Dedifferentiated amniotic fluid mesenchymal stem cell (primary cell): Measurements from ENCODE around the gene RAB23.

ENCODE experiments used
- DNase-seq: peaks from one replicate; pipeline ENCODE4 v3.0.0-alpha.2; 2016; ENCODE audit errors: extremely low spot score

RAB23 gene

DNA sequence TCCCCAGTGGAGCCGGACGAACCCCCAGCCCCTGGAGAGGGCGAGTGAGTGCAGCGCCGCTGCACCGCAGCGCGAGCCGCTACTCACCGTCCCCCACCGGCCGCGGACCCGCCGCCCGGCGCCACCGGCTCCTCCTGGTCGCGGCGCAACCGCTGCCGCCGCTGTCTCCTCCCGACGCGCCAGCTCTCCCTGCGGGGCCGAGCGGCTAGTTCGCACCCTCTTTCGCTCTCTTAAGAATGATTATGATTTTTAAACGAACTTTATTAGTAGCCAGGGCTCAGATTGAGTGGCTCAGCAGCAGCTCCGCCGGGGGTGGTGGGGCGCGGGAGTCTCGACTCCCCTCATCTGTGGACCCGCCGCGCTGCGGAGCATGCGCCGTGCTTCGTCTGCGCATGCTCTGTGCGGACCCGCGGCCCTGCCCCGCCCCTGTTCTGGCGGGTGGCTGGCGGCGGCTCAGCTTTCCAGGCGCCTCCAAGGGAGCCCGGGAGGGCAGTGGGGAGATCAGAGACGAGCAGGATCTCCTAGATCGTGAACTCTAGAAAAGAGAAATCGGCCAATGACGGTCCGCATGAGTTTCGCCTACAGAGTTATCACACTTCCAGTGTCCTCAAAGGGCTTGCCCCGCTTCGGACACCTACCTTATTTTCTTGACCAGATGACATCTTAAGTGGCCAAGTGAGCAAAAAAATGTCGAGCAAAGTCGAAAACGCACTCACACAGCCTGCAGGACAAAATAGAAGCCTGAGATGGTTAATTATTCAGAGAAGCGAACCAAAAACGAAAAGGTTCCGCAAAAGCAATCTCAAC, at the start of gene RAB23:
Gene RAB23 (minus strand): TSS at position 372 of the 807 bp plus-strand sequence. CDS start 11,927 bp downstream, outside the sequence.
- peak; percentile 72 for DNase-seq

DNA sequence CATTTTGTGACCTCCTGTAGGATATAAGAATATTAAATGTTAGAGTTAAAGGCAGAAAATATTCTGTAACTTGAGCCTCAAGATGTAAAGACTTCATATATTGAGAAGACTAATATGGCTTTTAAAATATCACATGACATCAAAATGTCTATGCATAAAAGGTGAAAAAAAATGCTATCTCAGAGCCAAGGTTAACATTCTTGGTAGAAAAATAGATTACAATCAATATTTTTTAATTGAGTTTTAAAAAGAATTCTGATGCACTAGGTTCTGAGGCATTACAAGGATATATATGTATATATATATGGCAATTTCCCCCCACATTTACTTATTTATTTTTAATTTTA, 46.2 kb upstream of the RAB23 start:
- DNase-seq, result no peak

DNA sequence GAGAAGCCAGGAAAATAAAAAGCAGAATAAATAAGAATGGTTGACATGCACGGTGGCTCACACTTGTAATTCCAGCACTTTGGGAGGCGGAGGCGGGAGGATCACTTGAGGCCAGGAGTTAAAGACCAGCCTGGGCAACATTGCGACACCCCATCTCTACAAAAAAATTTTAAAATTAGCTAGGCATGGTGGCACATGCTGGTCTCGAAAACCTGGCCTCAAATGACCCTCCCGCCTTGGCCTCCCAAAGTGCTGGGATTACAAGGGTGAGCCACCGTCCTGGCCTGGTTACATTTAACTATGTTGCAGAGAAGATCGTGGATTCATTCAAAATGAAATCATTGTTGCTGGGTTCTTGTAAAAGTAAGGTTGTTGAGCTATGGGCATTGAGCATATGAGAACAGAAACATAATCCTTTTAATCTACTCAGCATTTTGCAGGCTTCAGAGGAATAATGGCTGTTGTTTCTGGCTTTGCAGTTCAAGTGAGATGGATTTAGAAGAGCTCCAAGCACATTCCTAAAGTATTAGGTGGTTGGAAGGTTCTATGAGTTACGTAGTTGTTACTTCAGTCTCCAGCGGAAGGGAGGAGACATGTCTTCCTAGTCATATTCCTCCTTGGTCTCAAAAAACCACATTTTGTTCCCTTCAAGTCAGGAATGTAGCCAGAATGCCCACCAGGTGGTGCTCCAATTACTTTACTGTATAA, 45.6 kb upstream of the RAB23 start:
- peak; percentile 99 for DNase-seq

DNA sequence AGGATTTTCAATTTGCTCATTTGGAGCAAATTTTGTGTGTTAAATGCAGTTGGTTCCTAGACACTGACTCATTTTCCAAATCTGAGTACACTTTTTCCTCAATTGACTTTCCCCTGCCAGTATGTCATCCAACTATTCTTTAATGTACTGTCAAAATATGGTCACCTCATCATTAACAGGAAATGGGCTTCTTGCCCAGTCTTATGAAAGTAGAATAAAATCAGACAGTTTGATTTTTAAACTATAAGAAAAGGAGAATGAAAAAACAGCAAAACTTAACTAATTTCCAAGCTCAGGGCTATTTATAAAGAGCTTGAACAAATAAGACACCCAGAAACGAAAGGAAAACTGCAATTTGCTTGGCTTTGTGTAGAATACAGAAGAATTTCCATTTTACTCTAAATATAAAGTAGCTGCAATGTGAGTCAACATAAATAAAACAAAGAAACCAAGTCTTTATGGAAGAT, 43.7 kb upstream of the RAB23 start:
- DNase-seq, result peak; percentile 64

DNA sequence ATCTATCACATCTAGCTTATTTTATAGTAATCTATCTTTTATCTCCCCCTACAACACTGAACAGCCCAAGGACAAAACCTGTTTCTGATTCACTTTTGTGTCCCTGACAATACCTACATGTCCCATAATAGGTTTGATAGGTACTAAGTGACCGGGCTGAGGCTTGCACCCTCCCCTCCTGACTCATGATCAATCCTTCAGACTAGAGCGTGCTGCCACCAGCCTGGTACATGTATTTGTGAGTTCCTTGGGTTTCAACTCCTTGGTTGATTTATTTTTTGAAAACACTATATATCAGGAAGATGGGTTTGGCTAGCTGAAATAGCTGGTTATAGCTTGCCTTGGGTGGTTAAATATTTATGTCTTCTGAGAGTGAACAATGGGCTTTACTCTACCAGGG, 41.6 kb upstream of the RAB23 start:
- no peak for DNase-seq

DNA sequence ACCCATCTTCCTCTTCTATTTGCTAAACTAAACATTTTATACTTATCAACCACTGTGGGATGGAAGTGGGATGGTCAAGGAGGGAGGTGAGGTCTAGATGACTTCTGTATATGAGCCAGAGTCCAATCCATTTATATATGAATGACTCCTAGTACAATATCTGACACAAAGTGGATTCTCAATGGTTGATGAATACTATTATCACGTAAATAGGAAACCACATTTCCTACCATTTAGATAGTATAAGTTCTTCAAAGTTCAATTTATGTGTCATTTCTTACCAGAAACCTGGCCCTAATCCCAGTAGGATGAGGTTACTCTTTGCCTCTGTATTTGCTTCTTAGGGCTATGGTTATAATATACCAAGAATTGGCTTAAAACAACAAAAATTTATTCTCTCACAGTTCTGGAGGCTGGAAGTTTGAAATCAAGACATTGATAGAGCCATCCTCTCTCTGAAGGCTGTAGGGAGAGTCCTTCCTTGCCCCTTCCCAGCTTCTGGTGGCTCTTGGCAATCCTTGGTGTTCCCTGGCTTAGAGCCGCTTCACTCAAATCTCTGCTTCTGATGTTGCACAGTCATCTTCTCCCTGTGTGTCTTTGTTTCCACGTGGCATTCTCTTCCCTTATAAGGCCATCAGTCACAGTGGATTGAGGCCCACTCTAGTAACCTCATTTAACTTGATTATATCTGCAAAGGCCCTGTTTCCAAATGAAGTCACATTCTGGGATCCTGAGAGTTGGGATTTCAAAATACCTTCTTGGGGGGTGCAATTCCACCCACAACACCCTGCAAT, 41.0 kb upstream of the RAB23 start:
- peak; percentile 71 for DNase-seq

DNA sequence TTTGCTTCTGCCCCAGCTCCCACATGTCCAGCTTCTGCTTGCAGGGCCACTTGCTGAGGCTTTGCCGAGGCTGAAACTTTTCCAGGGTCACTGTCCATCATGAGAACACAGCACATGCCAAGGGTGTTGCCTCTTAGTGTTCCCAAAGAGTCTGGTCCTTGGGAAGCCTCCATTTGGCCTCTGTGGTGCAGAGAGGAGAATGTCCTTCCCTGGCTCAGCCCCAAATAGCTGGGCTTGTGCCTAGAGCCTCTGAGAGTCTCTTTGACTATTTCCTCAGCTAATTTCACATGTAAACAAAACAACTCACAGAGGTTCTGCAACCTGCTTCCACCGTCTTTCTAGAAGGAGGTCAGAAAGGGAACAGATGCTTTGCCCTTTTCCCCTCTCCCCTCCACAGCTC, 40.4 kb upstream of the RAB23 start:
- DNase-seq, result no peak

DNA sequence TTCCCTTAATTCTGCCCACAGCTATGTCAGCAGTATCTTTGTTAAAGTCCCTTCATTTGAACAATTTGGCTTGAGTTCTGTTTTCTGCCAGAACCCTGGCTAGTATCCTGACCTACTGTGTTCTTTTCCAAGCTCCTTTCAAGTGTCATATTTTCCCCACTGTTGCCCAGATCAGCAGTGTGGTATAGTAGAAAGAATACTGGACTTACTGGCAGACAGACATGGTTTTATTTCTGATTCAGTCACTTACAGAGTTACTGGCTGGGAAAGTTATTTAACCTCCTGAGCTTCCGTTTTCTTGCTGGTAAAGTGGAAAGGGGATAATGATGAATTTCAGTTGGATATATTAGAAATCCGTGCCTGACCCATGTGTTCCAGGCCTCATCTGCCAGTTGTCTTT, 39.8 kb upstream of the RAB23 start:
- DNase-seq, result no peak

DNA sequence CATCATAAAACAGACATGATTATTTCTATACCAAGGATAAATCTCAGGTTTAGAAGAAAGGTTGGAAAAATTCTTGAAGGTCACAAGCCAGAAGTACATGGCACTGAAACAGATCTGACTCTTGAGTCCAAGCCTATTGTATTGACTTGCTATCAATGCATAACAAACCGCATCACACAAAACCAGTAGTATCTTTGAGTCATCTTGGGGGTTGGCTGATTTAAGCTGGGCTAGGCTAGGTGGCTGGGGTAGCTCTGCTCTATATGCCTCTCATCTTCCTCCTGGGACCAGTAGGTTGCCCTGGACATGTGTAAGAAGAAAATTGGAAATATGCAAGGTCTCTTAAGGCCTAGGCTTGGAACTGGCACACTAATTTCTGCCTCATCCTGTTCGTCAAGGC, 37.0 kb upstream of the RAB23 start:
- DNase-seq, result no peak

DNA sequence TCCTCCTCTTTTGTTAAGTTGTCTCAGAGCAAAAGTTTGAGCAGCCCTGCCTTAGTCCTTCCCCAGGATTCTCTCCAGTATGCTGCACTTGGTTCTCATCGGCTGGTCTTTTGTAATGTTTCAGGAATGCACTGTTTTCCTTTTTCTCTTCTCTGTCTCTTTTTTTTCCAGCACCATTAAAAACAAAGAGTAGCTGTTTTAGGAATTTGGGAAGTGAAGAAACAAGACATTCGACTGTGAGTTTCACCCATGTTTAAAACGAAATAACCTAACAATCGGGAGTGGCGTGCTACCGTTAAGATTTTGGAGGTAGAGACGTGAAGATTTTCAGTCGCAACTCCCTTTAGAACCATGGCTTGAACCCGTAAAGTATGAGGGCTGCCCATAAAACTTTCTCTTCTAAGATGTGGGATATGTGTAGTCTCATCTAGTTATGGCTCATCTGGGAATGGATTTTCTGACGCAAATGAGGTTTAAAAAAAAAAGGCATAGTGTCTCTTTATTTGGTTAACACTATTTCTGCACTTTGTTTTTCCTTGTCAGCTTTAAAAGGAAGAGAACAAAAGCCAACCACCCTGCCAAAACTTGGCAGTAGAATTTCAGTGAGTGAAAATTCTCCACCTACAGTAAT, 35.9 kb upstream of the RAB23 start:
- peak; percentile 69 for DNase-seq

DNA sequence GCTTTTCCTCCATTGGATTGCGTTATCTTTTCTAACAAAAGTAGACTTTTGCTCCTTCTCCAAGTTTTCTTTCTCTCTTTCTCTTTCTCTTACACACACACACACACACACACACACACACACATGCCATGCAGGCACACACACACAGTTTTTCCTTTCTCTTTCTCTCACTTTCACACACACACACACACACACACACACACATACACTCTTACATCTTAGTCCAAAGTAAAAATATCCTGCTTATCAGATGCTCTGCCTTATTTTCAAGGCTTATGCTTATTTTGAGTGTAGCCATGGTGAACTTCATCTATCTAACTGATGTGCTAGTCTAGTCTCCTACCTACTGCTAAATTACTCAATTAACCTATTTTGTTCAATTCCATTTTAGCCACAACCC, 34.4 kb upstream of the RAB23 start:
- DNase-seq, result no peak

DNA sequence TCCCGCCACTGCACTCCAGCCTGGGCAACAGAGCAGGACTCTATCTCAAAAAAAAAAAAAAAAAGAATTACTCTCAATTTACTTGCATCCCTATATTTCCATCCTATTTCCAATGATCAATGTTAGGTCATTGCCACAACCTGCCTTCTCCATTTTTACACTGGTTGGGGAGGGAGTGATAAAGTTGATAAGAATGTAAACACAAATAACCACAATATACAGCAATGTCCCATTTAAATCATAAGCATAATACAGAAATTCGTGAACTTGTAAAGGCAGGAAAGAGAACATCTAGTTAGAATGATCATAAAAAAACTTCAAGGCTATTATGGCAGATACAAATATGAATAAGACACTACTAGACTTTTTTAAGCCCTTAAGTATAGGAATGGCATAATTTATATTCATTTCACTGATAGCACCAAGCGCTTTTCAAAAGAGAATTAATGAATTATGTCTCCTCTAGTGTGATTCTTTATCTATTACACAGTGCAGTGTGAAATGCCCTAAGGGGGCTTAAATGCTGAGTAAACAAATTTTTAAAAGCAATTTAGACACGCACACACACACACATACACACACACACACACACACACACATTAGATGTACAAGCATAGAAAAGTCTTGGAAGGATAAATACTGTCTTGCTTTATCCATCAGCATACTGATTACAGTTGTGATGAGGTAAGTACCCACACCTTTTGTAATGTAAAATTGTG, 33.5 kb upstream of the RAB23 start:
- no peak for DNase-seq

DNA sequence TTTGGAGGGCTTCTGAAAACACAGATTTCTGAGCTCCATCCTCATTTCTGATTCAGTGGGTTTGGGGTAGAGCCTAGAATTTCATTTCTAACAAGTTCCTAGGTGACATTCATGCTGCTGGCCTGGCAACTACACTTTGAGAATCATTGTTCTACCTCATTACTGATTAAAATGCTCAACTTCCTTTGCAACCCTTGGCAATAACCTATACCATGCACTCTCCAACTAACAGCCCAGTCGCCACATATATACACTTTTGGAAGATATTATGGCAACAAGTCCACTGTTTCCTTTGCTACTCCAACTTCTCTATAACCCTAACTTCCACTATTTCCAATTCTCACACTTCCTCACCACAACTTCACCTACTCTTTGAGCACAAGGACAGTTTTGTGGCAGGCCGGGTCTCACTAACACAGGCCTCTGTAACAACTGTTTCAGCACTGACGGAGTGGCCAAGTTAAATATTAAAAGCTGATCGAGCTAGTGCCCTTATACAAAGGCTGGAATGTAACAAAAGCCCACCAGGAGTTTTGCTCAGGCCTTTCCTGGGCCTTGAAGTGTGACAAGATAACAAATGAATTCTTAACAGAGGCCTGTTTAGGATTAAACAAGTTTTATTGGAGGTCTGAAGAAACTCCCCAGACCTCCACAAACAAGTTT, 32.1 kb upstream of the RAB23 start:
- no peak for DNase-seq

DNA sequence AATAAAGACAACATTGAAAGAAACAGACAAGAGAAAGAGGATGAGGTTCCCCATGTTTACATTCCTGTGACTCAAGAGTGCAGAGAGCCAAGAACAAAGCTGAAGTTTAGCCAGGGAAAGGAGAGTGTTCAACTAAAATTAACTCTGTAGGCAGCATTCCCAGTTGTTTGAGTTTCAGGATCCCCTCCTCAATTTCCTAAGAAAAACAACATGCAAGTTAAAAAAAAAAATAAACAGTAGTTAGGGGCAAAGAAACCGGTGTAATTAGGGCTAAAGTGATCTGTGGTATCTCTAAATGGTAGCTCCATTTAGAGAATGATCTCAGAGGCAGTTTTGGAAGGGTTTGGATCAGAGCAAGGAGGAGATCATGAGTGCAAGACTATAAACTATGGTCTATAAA, 30.9 kb upstream of the RAB23 start:
- peak; percentile 52 for DNase-seq

DNA sequence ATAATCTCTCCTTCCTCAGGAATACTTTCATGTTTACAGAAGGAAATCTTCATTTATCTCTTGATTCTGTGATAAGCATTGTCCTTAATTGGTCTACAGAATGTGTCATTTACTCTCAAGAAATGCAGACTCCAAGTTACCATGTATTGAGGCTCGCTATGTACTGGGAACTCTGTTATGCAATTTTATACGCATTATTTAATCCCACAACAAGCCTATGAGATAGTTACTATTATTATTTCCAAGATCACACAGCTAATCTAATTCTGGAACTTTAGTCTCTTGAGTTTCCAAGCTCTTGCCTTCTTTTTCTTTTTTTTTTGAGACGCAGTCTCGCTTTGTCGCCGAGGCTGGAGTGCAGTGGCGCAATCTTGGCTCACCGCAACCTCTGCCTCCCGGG, 30.0 kb upstream of the RAB23 start:
- DNase-seq, result no peak

DNA sequence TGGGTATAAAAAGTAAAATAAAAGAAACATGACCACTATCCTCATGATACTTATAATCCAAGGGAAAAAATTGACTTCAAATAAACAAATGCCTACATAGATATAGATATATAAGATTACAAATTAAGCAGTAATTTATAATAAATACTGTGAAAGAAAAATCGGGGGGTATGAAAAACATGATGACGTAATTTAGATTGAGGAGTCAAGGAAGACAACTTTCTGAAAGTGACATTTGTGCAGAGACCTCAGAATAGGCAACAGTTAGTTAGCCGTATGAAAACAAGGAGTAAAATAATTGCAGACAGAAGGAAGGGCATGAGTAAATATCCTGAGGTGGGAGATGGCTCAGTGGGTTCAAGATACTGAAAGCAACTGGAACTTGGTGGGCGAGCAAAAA, 28.2 kb upstream of the RAB23 start:
- no peak for DNase-seq

DNA sequence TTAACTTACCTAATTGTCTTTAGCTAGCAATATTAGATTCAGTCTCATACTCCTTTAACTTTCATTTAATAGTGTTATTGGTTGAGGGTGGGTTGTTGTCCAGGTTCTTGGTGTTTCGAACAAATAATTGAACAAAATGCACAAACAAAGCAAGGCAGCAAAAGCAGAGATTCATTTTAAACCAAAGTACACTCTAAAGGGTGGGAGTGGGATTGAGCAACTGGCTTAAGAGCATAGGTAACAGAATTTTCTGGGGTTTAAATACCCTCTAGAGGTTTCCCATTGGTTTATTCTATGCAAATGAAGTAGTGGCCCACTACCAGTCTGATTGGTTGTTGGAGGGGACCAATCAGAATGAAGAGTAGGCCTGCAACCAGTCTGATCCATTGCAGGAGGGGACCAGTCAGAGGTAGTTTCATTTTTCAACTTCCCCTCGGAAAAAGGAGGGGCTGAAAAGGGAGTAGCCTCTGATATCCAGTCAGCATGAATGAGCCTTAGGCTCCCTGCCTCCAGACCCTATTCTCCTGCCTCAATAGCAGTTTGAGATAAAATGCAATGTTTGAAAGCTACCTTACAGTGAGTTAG, 26.3 kb upstream of the RAB23 start:
- no peak for DNase-seq

DNA sequence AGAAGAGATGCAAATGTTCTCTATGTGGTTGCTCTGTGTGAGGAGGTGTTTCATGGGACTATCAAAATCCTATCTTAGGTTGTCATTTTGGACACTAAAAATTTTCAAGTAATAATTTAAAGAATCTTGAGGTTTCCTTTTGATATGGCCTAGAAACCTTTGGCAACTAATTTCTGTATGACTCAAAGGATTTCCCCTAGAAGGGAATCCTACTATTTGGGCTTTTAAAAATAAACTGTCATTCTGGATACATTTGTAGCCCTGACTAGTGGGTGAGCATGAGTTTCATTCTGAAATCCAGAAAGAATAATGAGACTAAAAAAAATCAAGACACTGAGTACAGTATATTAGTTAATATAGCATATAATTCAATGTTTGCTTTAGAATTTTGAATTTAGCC, 25.5 kb upstream of the RAB23 start:
- DNase-seq, result no peak

DNA sequence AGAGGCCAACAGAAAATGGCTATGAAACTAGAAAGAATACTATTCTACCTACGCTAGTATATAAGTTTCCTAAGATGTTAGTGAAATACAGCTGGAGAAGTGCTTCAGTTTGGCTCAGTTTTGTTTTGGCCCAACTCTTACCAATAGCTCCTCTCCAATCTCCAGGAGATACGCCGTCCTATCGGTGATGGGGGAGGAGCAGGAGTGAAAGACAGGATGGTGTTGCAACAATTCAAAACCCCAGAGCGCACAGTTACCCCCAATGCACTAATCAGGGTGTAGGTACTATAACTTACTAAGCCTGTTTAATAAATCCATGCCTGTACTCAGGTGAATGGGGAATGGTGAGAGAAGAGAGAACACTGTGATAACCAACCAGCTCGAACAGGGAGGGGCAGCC, 24.2 kb upstream of the RAB23 start:
- no peak for DNase-seq

DNA sequence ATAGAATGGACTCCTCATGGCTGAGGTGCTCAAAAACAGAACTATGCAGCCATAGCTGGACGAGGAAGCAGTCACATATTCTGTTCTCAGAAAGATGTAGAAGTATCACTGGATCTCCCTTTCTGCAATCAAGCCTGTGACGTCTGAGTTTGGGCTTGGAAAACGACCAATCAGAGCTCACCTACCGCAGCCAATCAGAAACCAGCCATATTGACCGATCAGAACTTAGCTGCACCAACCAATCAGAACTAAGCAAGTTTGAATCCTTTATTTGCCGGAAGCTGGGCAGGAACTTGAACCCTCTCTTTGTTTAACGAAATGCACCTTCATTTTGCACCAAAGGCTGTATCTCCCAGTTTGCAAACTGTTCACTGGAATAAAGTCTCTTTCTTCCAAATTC, 21.8 kb upstream of the RAB23 start:
- no peak for DNase-seq
